Loucy (cell line): ENCODE measurements around the gene SCAANT1.

Experiments used
- CTCF ChIP-seq: fragments of 200-600 bp; sonication (generic); conservative IDR thresholded peaks from 2 replicates; pipeline ENCODE4 v1.5.1; 2014; ENCODE audit warnings: mild to moderate bottlenecking, antibody characterized with exemption, low read length
- EZH2phosphoT487 ChIP-seq: fragments of 200-600 bp; IDR thresholded peaks from 2 replicates; pipeline ENCODE4 v1.6.1; 2018; ENCODE audit warnings: antibody characterized with exemption, mild to moderate bottlenecking, moderate library complexity, borderline replicate concordance

- TF ChIP-seq EZH2phosphoT487 (no peak), CTCF (no peak)
These were observed 47.2 kb downstream of the SCAANT1 start for GRCh38 chr3:63864965-63865327.
